Heart left ventricle (tissue), 13 donors: ENCODE data around the gene CENATAC.
"Not testable (repeated sequence)": the region's sequence is repeated elsewhere in the genome, so short reads cannot be mapped to it uniquely, and the experiment has no call there.

ENCODE experiments used
- POLR2A ChIP-seq, 2 donors: fragments of 450-650 bp; IDR thresholded peaks; one replicate each; pipeline ENCODE4 v1.6.1; 2017; ENCODE audit warnings: antibody characterized with exemption in 2 of 2, mild to moderate bottlenecking in 2 of 2, moderate library complexity in 2 of 2
- TF ChIP-seq, protein P1 (sequence below), 12 donors: fragments of 200-600 bp; sonication (generic) in 4 of 12; IDR thresholded peaks; one replicate each; pipeline versions ENCODE4 v1.5.0 to v1.8.0; 2018 to 2022; ENCODE audit warnings: antibody characterized with exemption in 12 of 12, mild to moderate bottlenecking in 5 of 12
- donor health status: ischemic (EF 13 %, LVEDD 7.1; RV severe dilation, severe dysfunction).
- donor health status: DM: no; HTN: yes; CAD: no.
- donor health status: DM: no; HTN: no; CAD: no.
- donor health status: ischemic (EF 25% LVEDD 6.9; RV normal size, moderate dysfunction).
- donor health status: ischemic (EF 25% LVEDD 5.7; RV mildly dilated, moderate dysfunction).
- donor health status: ischemic (EF 35%, LVEDD 5.7; RV mildly dilated, moderate dysfunction).
- donor health status: nonischemic (EF 11% LVEDD 7.7; RV severe dilation, severe dysfunction).
- donor health status: DM: yes; HTN: yes; CAD: no.
- donor health status: PGD.
- donor health status: ischemic (EF 29% LVEDD 5.4; RV normal size, mild dysfunction).
- donor health status: nonischemic (EF 23%, LVEDD 6.1; RV moderate dilation, normal function).

DNA sequence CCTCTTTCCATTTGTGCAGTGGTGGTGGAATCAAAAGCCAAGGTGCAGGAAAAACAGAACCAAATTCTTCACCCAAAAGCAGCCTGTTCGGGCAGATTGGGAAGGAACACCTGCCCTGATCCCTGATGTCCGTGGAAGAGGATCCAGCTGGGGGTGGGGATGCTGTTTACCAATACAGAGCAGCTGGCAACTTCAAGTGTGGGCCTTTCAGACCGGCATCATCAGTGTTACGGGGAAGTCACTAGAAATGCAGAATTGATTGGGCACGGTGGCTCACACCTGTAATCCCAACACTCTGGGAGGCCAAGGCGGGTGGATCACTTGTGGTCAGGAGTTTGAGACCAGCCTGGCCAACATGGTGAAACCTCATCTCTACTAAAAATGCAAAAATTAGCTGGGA, 44.0 kb upstream of the CENATAC start:
- TF ChIP-seq POLR2A (IDR thresholded peaks at IDR 0.05) = not testable (repeated sequence)
- TF ChIP-seq, protein P1, sequence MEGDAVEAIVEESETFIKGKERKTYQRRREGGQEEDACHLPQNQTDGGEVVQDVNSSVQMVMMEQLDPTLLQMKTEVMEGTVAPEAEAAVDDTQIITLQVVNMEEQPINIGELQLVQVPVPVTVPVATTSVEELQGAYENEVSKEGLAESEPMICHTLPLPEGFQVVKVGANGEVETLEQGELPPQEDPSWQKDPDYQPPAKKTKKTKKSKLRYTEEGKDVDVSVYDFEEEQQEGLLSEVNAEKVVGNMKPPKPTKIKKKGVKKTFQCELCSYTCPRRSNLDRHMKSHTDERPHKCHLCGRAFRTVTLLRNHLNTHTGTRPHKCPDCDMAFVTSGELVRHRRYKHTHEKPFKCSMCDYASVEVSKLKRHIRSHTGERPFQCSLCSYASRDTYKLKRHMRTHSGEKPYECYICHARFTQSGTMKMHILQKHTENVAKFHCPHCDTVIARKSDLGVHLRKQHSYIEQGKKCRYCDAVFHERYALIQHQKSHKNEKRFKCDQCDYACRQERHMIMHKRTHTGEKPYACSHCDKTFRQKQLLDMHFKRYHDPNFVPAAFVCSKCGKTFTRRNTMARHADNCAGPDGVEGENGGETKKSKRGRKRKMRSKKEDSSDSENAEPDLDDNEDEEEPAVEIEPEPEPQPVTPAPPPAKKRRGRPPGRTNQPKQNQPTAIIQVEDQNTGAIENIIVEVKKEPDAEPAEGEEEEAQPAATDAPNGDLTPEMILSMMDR (IDR thresholded peaks at IDR 0.05) = not testable (repeated sequence)
